HepG2 (cell line): Measurements from ENCODE around the gene KCNMA1. TPM values are rescaled to one million over a fixed set of nuclear protein-coding genes. Genes with fewer than 3 reads are reported as not detected.

Experiments used
- ATAC-seq: fragments of 200-7000 bp; cut with Tn5 transposase; 3 replicates; pipeline ENCODE4 v1.9.1; 2020; ENCODE audit warnings: mild to moderate bottlenecking, moderate library complexity
- BruUV-seq: library from RNA; stranded (reverse); fragments of 400-500 nt; replicated peaks from 2 replicates; lab custom pipeline; 2021; lab: Mats Ljungman, UMichigan
- CTCF ChIA-PET: fragments of 300-600 bp; formaldehyde crosslinking; extraction: SDS; loops from one replicate; lab custom pipeline; 2021; ENCODE audit warnings: low total read pairs, inconsistent platforms, low intra/inter-chr PET ratio; lab: Yijun Ruan, JAX
- POLR2A ChIA-PET: fragments of 350-600 bp; sonication (Branson Sonifier 250); formaldehyde crosslinking; loops from one replicate; lab custom pipeline; 2020; ENCODE audit warnings: antibody characterized with exemption, inconsistent platforms; lab: Yijun Ruan, JAX
- DNase-seq: peaks from one replicate; pipeline ENCODE4 v3.0.0-alpha.2; 2015; ENCODE audit warnings: low spot score
- FAIRE-seq: peaks from 3 replicates; lab custom pipeline; 2011; peaks lifted over from hg19 to GRCh38; lab: Jason Lieb, UNC
- H2AFZ ChIP-seq: one replicate; pipeline ENCODE4 v1.6.1; 2011; ENCODE audit warnings: low read length, inconsistent platforms
- H3K27ac ChIP-seq: fragments of 300-600 bp; 3 replicates; pipeline ENCODE4 v1.8.0; 2011; ENCODE audit warnings: mixed run types, mild to moderate bottlenecking, mixed read lengths, low read length, inconsistent platforms; ENCODE audit not compliant: insufficient read depth; ENCODE audit errors: extremely low read length
- H3K27me3 ChIP-seq, 2 experiments: fragments of 200-600 bp in 1 of 2; 2 replicates in 1 of 2; 3 replicates in 1 of 2; pipeline versions ENCODE4 v1.6.0 to v1.8.0; 2011; ENCODE audit warnings: low read length in 2 of 2, mild to moderate bottlenecking in 2 of 2, moderate library complexity in 2 of 2, inconsistent platforms in 1 of 2; ENCODE audit not compliant: insufficient read depth in 2 of 2, control insufficient read depth in 1 of 2
- H3K36me3 ChIP-seq, 2 experiments: fragments of 200-600 bp in 1 of 2; replicated peaks in 1 of 2; 2 replicates in 1 of 2; 3 replicates in 1 of 2; pipeline versions ENCODE4 v1.5.1 to v1.8.0; 2011; ENCODE audit warnings: low read length in 2 of 2, inconsistent platforms in 1 of 2; ENCODE audit not compliant: insufficient read depth in 2 of 2, control insufficient read depth in 1 of 2
- H3K4me1 ChIP-seq: 2 replicates; pipeline ENCODE4 v1.5.1; 2012; ENCODE audit warnings: low read length, inconsistent platforms; ENCODE audit not compliant: insufficient read depth
- H3K4me2 ChIP-seq: 2 replicates; pipeline ENCODE4 v1.6.0; 2011; ENCODE audit warnings: low read depth, low read length, inconsistent platforms
- H3K4me3 ChIP-seq, 3 experiments: fragments of 200-600 bp in 1 of 3; sonication (generic), shearing (Covaris generic) in 1 of 3; replicated peaks in 1 of 3; 2 replicates each; pipeline ENCODE4 v1.5.1; 2011 to 2016; ENCODE audit warnings: low read length in 3 of 3, inconsistent platforms in 2 of 3, low read depth in 2 of 3, mild to moderate bottlenecking in 2 of 3, control low read depth in 1 of 3, mixed read lengths in 1 of 3; ENCODE audit not compliant: insufficient read depth in 1 of 3
- H3K79me2 ChIP-seq: one replicate; pipeline ENCODE4 v1.6.1; 2011; ENCODE audit warnings: low read length, inconsistent platforms; ENCODE audit not compliant: insufficient read depth
- H3K9ac ChIP-seq: 2 replicates; pipeline ENCODE4 v1.6.0; 2011; ENCODE audit warnings: mild to moderate bottlenecking, low read depth, low read length, inconsistent platforms; ENCODE audit not compliant: insufficient read depth
- H3K9me3 ChIP-seq: 2 replicates; pipeline ENCODE4 v1.5.1; 2012; ENCODE audit warnings: mild to moderate bottlenecking, low read length
- H4K20me1 ChIP-seq: 2 replicates; pipeline ENCODE4 v1.6.0; 2011; ENCODE audit warnings: inconsistent platforms, mild to moderate bottlenecking, low read length, moderate library complexity; ENCODE audit not compliant: insufficient read depth
- ATF3 ChIP-seq: sonication (generic); formaldehyde crosslinking; IDR thresholded peaks from 2 replicates; pipeline ENCODE4 v1.4.0; 2020; ENCODE audit warnings: missing genetic modification reagents
- CBFB ChIP-seq: sonication (generic); formaldehyde crosslinking; IDR thresholded peaks from 2 replicates; pipeline ENCODE4 v1.4.0; 2020; ENCODE audit warnings: missing genetic modification reagents
- CENPBD1 ChIP-seq: sonication (generic); formaldehyde crosslinking; IDR thresholded peaks from 2 replicates; pipeline ENCODE4 v1.8.0; 2022; ENCODE audit warnings: missing genetic modification reagents, low read depth, mild to moderate bottlenecking, borderline replicate concordance
- GLMP ChIP-seq: sonication (generic); formaldehyde crosslinking; IDR thresholded peaks from 2 replicates; pipeline ENCODE4 v1.9.0; 2021; ENCODE audit warnings: missing genetic modification reagents, mild to moderate bottlenecking, borderline replicate concordance
- IRX3 ChIP-seq: sonication (generic); formaldehyde crosslinking; IDR thresholded peaks from 2 replicates; pipeline ENCODE4 v1.8.1; 2023; ENCODE audit warnings: mild to moderate bottlenecking, low read depth, missing genetic modification reagents, borderline replicate concordance
- KLF15 ChIP-seq: sonication (generic); formaldehyde crosslinking; IDR thresholded peaks from 2 replicates; pipeline ENCODE4 v1.8.1; 2023; ENCODE audit warnings: borderline replicate concordance, mild to moderate bottlenecking, inconsistent platforms, missing genetic modification reagents, mixed read lengths
- MAFF ChIP-seq: IDR thresholded peaks from 2 replicates; pipeline ENCODE4 v1.6.1; 2011; ENCODE audit warnings: low read depth, low read length, improper control_type of control experiment
- MAFK ChIP-seq, 2 experiments: IDR thresholded peaks in 1 of 2; conservative IDR thresholded peaks in 1 of 2; 2 replicates each; pipeline ENCODE4 v1.6.1; 2011; ENCODE audit warnings: improper control_type of control experiment in 2 of 2, low read length in 2 of 2
- NKX3-1 ChIP-seq: sonication (generic); formaldehyde crosslinking; IDR thresholded peaks from 2 replicates; pipeline ENCODE4 v1.5.0; 2020; ENCODE audit warnings: missing genetic modification reagents
- RFX3 ChIP-seq: IDR thresholded peaks from 2 replicates; pipeline ENCODE4 v1.6.1; 2016; ENCODE audit warnings: missing biosample characterization, missing genetic modification reagents
- SETDB1 ChIP-seq: sonication (generic); formaldehyde crosslinking; IDR thresholded peaks from 2 replicates; pipeline ENCODE4 v1.5.1; 2020; ENCODE audit warnings: missing genetic modification reagents, mild to moderate bottlenecking, borderline replicate concordance
- SRSF9 ChIP-seq: fragments of 200-400 bp; formaldehyde crosslinking; IDR thresholded peaks from 2 replicates; pipeline ENCODE4 v1.6.1; 2018; ENCODE audit warnings: borderline replicate concordance, mild to moderate bottlenecking, low read depth, low read length; ENCODE audit not compliant: insufficient read depth, poor library complexity, severe bottlenecking
- STAT5B ChIP-seq: sonication (generic); formaldehyde crosslinking; IDR thresholded peaks from 2 replicates; pipeline ENCODE4 v1.4.0; 2020; ENCODE audit warnings: missing genetic modification reagents
- ZMAT5 ChIP-seq: sonication (generic); formaldehyde crosslinking; IDR thresholded peaks from 2 replicates; pipeline ENCODE4 v1.5.0; 2020; ENCODE audit warnings: mild to moderate bottlenecking, low read depth, missing genetic modification reagents, borderline replicate concordance
- ZNF343 ChIP-seq: sonication (generic); formaldehyde crosslinking; IDR thresholded peaks from 2 replicates; pipeline ENCODE4 v1.4.0; 2020; ENCODE audit warnings: mild to moderate bottlenecking, missing genetic modification reagents
- WGBS: methylation state at CpG from one replicate; pipeline ENCODE4 v1.1.6; 2017; ENCODE audit warnings: low lambda C conversion rate; 5-methylcytosine and 5-hydroxymethylcytosine counted together
- in situ Hi-C: cut with HindIII; loops from 2 replicates; pipeline ENCODE4 v1.10.0; 2017; ENCODE audit warnings: low pct_unique_long_range_greater_than_20kb; ENCODE audit not compliant: extremely low pct_ligation_motif_present
- intact Hi-C: fragments of 100-400 bp; cut with micrococcal nuclease; formaldehyde crosslinking; loops from one replicate; pipeline ENCODE4 v1.10.0; 2022; ENCODE audit not compliant: unreplicated experiment
- polyA plus RNA-seq, 8 experiments: library from polyadenylated mRNA; depleted of rRNA in 3 of 8; stranded (reverse) in 7 of 8; unstranded in 1 of 8; fragments of >200 nt; fragmentation: Illumina TruSeq in 4 of 8; extraction: Trizol in 4 of 8; gene quantifications; 2 replicates each; pipeline versions ENCODE4 v1.2.1 to v1.2.3, GENCODE V29; 2011 to 2016; ENCODE audit warnings: low read depth in 4 of 8, missing spikeins in 1 of 8, mixed read lengths in 1 of 8; ENCODE audit not compliant: insufficient read depth in 1 of 8
- total RNA-seq, 5 experiments: library from RNA; depleted of rRNA; stranded (reverse); fragments of >200 nt; fragmentation: Illumina TruSeq; extraction: Trizol; gene quantifications; 2 replicates each; pipeline ENCODE4 v1.2.3, GENCODE V29; 2016; ENCODE audit warnings: low read depth in 1 of 5

Gene KCNMA1
- total and polyA plus RNA-seq, 2 of the 13 experiments (the other 11 are each of a cell fraction or from before 2014, with no cell fraction given) = 0.02 TPM; not detected in 1

GRCh38 chr10:77398558-77398957 lies 239.1 kb downstream of the KCNMA1 start (continued):
- TF ChIP-seq RFX3 = no peak

- no peak for ATAC-seq
- FAIRE-seq = no peak
- Histone ChIP-seq H3K27me3 (no peaks in the 10 kb centered on the region; a peak in 2 of 5 replicates), H3K36me3 (no peaks in the 10 kb centered on the region), H3K9me3 (no peaks in the 10 kb centered on the region), H3K4me2 (no peak overlapping the region), H2AFZ (no peak overlapping the region), H3K79me2 (no peaks in the 10 kb centered on the region), H3K9ac (no peak overlapping the region), H3K4me1 (no peaks in the 10 kb centered on the region), H3K27ac (no peak overlapping the region)
- intact Hi-C loops = no loop called here
- CTCF ChIA-PET = no interaction called here
- BruUV-seq = no TSS peak
- WGBS = 17% methylated on average over 4 of the region's 4 CpGs
- TF ChIP-seq MAFK (conservative IDR thresholded peaks at IDR 0.05 in 1 of 2, IDR thresholded peaks at IDR 0.05 in 1 of 2; ENCODE audit: low read length in 2 of 2) (peak; percentile 55 to 77), MAFF (peak; percentile 59), SETDB1 (CRISPR knock-in tag) (no peak)
- TF ChIP-seq, all 625 proteins: peak for 2
- Histone ChIP-seq H3K4me3 (no peak overlapping the region), H4K20me1 (no peaks in the 10 kb centered on the region)
- in situ Hi-C loops = no loop called here
- DNase-seq = no peak
- POLR2A ChIA-PET = no interaction called here
Observed at GRCh38 chr10:77397103-77397502, 240.5 kb downstream of the KCNMA1 start.

- Histone ChIP-seq H3K4me1 (no peaks in the 10 kb centered on the region), H3K36me3 (no peaks in the 10 kb centered on the region)
- no TSS peak for BruUV-seq
- no peak for TF ChIP-seq GLMP
- no peak for TF ChIP-seq STAT5B
- TF ChIP-seq KLF15 (CRISPR knock-in tag) = no peak
- TF ChIP-seq IRX3 (CRISPR knock-in tag) = no peak
- TF ChIP-seq CENPBD1 (CRISPR knock-in tag) = no peak
- TF ChIP-seq NKX3-1 (CRISPR knock-in tag) = no peak
- TF ChIP-seq SRSF9 = no peak
- TF ChIP-seq ZMAT5 (CRISPR knock-in tag) = no peak
- TF ChIP-seq ZNF343 (CRISPR knock-in tag) = no peak
- TF ChIP-seq CBFB (CRISPR knock-in tag) = no peak
- no peak for TF ChIP-seq ATF3 (CRISPR knock-in tag)
Observed at GRCh38 chr10:77396290-77396689, 241.3 kb downstream of the KCNMA1 start.

More at GRCh38 chr10:77396290-77396689, 241.3 kb downstream of the KCNMA1 start:
- Histone ChIP-seq H3K9ac (no peak overlapping the region), H3K27ac (no peak overlapping the region), H3K27me3 (no peaks in the 10 kb centered on the region; a peak in 2 of 5 replicates), H3K4me2 (no peak overlapping the region), H4K20me1 (no peaks in the 10 kb centered on the region), H3K79me2 (no peaks in the 10 kb centered on the region), H2AFZ (no peak overlapping the region), H3K9me3 (no peaks in the 10 kb centered on the region), H3K4me3 (no peak overlapping the region)
- CTCF ChIA-PET = no interaction called here
- no peak for ATAC-seq
- 46% methylated on average over 2 of the region's 2 CpGs for WGBS
- FAIRE-seq = no peak
- in situ Hi-C loops (no loop called here), intact Hi-C loops (no loop called here)
- POLR2A ChIA-PET = no interaction called here
- DNase-seq = no peak
